ENCODE measurements around the gene STING1.

DNA sequence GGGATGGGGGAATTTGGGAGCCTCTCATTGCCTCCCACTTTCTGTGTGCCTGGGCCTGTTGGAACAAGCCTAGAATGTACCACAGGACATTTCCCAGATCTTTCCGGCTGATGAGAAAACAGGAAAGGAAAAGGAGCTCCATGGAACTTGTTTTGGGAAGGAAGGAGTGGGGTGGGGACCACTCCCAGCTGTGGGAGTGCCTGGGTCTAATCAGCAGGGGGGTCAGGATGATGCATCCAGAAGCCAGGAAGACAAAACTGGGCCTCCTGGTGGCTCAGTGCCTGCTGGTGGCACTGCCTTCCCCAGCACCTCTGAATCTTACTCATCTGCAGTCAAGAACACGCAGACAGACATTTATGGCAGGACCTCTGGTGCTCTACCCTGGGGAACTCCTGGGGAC lies 9.0 kb downstream of the STING1 start:
- TF ChIP-seq YY1 (IDR thresholded peaks at IDR 0.05; ENCODE audit: insufficient read depth, insufficient read length) (no peak), ZNF274 (IDR thresholded peaks at IDR 0.05; ENCODE audit: low read depth, low read length) (no peak)

Data from NT2/D1 (cell line).